Brain microvascular endothelial cell (primary cell): ENCODE data around the gene SPDEF.

Experiments used
- DNase-seq: peaks from one replicate; pipeline ENCODE4 v3.0.0-alpha.2; 2020
- H3K27ac ChIP-seq: fragments of 250-450 bp; sonication (Bioruptor Pico); 2 replicates; pipeline ENCODE4 v1.5.1; 2020; ENCODE audit warnings: mild to moderate bottlenecking, moderate library complexity
- H3K27me3 ChIP-seq: fragments of 250-450 bp; sonication (Bioruptor Pico); replicated peaks from 2 replicates; pipeline ENCODE4 v1.5.1; 2020; ENCODE audit warnings: mild to moderate bottlenecking
- H3K36me3 ChIP-seq: fragments of 250-450 bp; sonication (Bioruptor Pico); replicated peaks from 2 replicates; pipeline ENCODE4 v1.5.1; 2020; ENCODE audit warnings: mild to moderate bottlenecking
- H3K4me3 ChIP-seq: 2 replicates; pipeline ENCODE4 v1.5.1; 2011; ENCODE audit warnings: low read depth, mild to moderate bottlenecking, control low read depth, low read length, moderate library complexity
- in situ Hi-C: cut with HindIII; loops from 2 replicates; pipeline ENCODE4 v1.10.0; 2017; ENCODE audit warnings: low sequenced_read_pairs, low pct_ligation_motif_present
- TF ChIP-seq, protein P1 (sequence below): IDR thresholded peaks from 2 replicates; pipeline ENCODE4 v1.5.1; 2011; ENCODE audit warnings: low read depth, mild to moderate bottlenecking, moderate library complexity, low read length, control low read depth, inconsistent platforms; ENCODE audit errors: missing control alignments

The SPDEF gene

DNA sequence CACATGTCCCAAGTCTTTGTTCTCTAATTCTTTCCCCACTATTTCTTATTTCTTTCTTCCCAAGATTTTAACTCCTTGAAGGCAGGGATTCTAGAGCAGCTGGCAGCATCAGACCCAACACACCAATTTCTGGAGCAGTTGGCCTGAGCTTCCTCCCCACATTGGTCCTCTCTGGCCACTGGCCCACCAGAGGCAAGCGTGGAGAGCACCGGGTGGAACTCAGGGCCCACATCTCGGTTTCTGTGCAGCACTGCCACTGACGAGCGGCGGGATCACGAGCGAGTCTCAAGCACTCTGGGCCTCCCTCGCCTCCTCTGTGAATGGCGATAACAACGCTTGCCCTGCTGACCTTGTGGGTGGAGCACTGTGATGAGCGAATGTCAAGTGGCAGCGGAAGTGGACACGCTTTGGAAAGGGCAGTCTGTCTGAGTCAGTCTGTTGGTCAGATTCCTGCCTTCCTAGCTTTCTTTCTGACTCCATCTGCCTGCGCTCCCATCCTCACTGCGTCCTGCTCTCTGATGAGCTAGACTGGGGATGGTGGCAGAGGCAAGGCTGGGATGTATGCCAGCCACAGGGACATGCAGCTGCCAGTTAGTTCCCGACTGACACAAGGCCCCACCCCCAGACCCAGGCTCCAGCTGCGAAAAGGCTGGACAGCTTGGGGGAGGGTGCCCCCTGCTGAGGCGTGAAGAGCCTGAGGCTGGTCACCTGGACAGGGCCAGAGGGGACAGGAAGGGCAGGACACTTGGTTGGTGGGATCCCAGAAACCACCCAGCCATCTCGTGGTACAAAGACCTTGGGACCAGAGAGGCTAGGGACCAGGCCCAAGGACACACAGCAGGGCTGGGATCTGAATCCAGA is 4.5 kb upstream of the SPDEF start:
- Histone ChIP-seq H3K36me3 (no peaks in the 10 kb centered on the region), H3K27me3 (no peaks in the 10 kb centered on the region), H3K27ac (no peak overlapping the region), H3K4me3 (no peak overlapping the region)
- in situ Hi-C loops = no loop called here
- peak; percentile 44 for DNase-seq
- TF ChIP-seq, protein P1, sequence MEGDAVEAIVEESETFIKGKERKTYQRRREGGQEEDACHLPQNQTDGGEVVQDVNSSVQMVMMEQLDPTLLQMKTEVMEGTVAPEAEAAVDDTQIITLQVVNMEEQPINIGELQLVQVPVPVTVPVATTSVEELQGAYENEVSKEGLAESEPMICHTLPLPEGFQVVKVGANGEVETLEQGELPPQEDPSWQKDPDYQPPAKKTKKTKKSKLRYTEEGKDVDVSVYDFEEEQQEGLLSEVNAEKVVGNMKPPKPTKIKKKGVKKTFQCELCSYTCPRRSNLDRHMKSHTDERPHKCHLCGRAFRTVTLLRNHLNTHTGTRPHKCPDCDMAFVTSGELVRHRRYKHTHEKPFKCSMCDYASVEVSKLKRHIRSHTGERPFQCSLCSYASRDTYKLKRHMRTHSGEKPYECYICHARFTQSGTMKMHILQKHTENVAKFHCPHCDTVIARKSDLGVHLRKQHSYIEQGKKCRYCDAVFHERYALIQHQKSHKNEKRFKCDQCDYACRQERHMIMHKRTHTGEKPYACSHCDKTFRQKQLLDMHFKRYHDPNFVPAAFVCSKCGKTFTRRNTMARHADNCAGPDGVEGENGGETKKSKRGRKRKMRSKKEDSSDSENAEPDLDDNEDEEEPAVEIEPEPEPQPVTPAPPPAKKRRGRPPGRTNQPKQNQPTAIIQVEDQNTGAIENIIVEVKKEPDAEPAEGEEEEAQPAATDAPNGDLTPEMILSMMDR = peak; percentile 21

DNA sequence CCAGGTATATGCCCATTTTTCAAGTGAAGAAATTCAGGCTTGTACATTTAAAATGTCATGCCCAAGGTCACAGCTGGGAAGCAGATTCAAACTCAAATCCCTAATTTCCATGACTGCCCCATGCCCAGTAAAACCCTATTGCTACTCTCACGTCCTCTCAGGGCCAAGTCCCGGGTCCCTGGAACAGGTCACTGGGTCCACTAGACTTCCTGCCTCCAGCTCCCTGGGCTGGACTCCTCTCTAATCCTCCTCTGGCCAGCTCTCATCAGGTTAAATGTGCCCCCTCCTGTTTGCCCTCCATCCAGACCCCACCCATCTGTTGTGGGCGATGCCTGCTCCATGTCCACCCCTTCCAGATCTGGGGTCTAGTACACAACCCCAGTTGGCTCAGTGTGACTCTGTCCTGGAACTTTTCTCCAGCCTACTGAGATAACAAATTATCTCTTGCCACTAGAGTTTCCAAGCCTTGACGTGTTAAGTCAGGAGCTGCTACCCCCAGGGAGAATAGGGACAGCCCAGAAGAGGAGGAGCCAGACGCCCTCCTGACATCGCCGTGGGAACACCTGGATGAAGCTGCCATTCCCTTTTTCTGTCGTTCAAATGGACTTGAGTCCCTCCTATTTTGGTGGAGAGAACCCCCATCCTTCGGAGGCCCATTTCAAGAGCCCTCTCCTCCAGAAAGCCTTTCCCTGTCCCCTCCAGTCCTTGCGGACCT is 3.7 kb upstream of the SPDEF start:
- no peak overlapping the region for H3K4me3 ChIP-seq

DNA sequence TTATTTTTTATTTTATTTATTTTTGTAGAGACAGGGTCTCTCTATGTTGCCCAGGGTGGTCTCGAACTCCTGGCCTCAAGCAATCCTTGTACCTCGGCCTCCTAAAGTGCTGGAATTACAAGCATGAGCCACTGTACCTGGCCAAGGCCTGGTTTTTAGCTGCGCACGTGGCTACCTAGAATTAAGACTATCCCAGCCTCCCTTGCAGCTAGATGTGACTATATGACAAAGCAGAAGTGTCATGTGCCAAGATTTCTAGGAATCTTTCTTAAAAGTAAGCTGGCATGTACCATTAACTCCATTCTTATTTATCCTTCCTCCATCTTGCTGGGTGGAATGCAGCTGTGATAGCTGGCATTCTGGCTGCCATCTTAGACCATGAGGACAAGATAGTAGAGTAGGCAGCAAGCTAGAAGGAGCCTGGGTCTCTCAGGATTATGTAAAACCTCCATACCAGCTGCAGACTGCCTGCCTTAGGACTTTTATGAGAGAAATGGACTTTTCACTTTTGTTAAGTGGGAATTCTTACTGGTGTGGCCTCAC is 2.1 kb upstream of the SPDEF start:
- TF ChIP-seq, protein P1 = no peak
- in situ Hi-C loops = no loop called here
- Histone ChIP-seq H3K27ac (no peak overlapping the region), H3K4me3 (no peak overlapping the region), H3K36me3 (no peaks in the 10 kb centered on the region), H3K27me3 (no peaks in the 10 kb centered on the region)
- DNase-seq = no peak

More for the DNA sequence above, 3.7 kb upstream of the SPDEF start:
- in situ Hi-C loops = no loop called here
- H3K27ac ChIP-seq = no peak overlapping the region
- no peak for DNase-seq
- H3K27me3 ChIP-seq = no peaks in the 10 kb centered on the region
- TF ChIP-seq, protein P1 = no peak
- no peaks in the 10 kb centered on the region for H3K36me3 ChIP-seq

DNA sequence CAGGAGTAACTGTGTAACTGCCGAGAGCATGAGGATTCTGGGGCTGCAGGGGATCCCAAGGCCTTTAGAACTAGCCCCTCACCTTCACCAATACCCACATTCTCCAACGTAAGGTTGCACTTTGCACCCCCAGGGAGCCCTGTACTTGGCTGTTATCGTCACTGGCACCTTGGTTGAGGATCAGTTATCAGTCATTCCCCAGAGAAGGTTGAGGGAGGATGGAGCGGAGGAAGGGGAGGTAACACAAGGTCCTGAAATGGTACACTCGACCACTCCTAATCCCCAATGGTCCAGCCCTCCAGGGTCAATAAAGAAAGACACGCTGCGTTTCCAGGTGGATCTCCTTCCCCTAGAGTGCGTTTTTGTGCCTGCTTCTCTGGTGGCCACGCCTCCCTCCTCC is 1.1 kb upstream of the SPDEF start:
- DNase-seq = no peak
- Histone ChIP-seq H3K27me3 (no peaks in the 10 kb centered on the region), H3K4me3 (no peak overlapping the region), H3K27ac (no peak overlapping the region), H3K36me3 (no peaks in the 10 kb centered on the region)
- in situ Hi-C loops = no loop called here
- TF ChIP-seq, protein P1 = no peak

DNA sequence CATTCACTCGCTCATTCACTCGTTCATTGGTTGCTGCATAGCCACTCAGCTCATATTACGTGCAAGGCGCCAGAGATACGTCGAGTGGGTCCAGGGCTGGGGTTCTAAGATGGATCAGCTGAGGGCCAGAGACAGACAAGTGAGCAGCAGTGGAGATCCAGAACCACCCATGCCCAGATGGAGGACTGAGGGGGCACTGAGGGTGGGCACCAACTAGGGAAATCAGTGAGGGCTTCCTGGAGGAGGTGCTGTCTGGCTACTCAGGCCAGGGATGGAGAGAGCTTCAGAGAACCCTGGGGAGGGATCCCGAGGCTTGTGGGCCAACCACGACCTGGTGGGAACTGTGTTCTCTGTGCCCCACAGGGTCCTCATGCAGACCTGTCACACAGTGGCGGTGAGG is 364 bp upstream of the SPDEF start:
- Histone ChIP-seq H3K36me3 (no peaks in the 10 kb centered on the region), H3K4me3 (no peak overlapping the region), H3K27ac (no peak overlapping the region), H3K27me3 (no peaks in the 10 kb centered on the region)
- no peak for DNase-seq
- TF ChIP-seq, protein P1 = no peak
- in situ Hi-C loops = no loop called here
